T-cell (primary cell): ENCODE results near the gene CDKL1. TPM values are rescaled to one million over a fixed set of nuclear protein-coding genes. Genes with fewer than 3 reads are reported as not detected.
"Not testable (repeated sequence)": the region's sequence is repeated elsewhere in the genome, so short reads cannot be mapped to it uniquely, and the experiment has no call there.

Source experiments
- ATAC-seq, 4 experiments: fragments of 200-7000 bp in 3 of 4; fragments of 150-1000 bp in 1 of 4; cut with Tn5 transposase; replicated peaks in 1 of 4; 1 replicate in 3 of 4; 2 replicates in 1 of 4; pipeline ENCODE4 v1.10.0; 2021; ENCODE audit warnings: moderate library complexity in 3 of 4, mild to moderate bottlenecking in 2 of 4, moderate number of reproducible peaks in 1 of 4
- CTCF ChIA-PET, 2 donors: fragments of 300-600 bp; sonication (Branson Sonifier 250); formaldehyde crosslinking; loops; one replicate each; lab custom pipeline; 2022; ENCODE audit warnings: antibody characterized with exemption in 2 of 2; lab: Charles Lee
- POLR2A ChIA-PET, 2 donors: fragments of 300-600 bp; sonication (Branson Sonifier 250); formaldehyde crosslinking; loops; one replicate each; lab custom pipeline; 2022; ENCODE audit warnings: antibody characterized with exemption in 2 of 2; lab: Charles Lee
- DNase-seq, 35 experiments: peaks; one replicate each; pipeline versions ENCODE4 v3.0.0 to v3.0.0-alpha.2; 2013 to 2023
- H3K27ac ChIP-seq: one replicate; pipeline ENCODE4 v1.5.1; 2013; ENCODE audit warnings: low read length
- H3K27me3 ChIP-seq, 2 experiments: replicated peaks in 1 of 2; 1 replicate in 1 of 2; 2 replicates in 1 of 2; pipeline versions ENCODE4 v1.6.1 to v1.7.0; 2013; ENCODE audit warnings: low read length in 1 of 2, mixed read lengths in 1 of 2; ENCODE audit not compliant: control insufficient read depth in 2 of 2, insufficient read depth in 2 of 2; ENCODE audit errors: extremely low read depth in 1 of 2
- H3K36me3 ChIP-seq, 2 donors: 1 replicate in 1 of 2; 2 replicates in 1 of 2; pipeline versions ENCODE4 v1.6.1 to v1.7.0; 2013; ENCODE audit warnings: low read length in 1 of 2; ENCODE audit not compliant: control insufficient read depth in 2 of 2, insufficient read depth in 1 of 2; ENCODE audit errors: extremely low read depth in 1 of 2
- H3K4me1 ChIP-seq, 2 experiments: 1 replicate in 1 of 2; 2 replicates in 1 of 2; pipeline versions ENCODE4 v1.6.1 to v1.7.0; 2013; ENCODE audit warnings: low read length in 2 of 2, mixed read lengths in 1 of 2; ENCODE audit not compliant: insufficient read depth in 2 of 2, control insufficient read depth in 1 of 2; ENCODE audit errors: extremely low read depth in 1 of 2
- H3K4me3 ChIP-seq, 2 donors: 1 replicate in 1 of 2; 2 replicates in 1 of 2; pipeline versions ENCODE4 v1.5.1 to v1.7.0; 2013; ENCODE audit warnings: mild to moderate bottlenecking in 2 of 2, low read length in 1 of 2, moderate library complexity in 1 of 2; ENCODE audit not compliant: control insufficient read depth in 1 of 2; ENCODE audit errors: extremely low read depth in 1 of 2
- H3K9me3 ChIP-seq: 2 replicates; pipeline ENCODE4 v1.7.0; 2013
- H3K27ac Mint-ChIP-seq, 2 donors: one replicate each; pipeline ENCODE4 v1.8.0; 2020 to 2021; ENCODE audit warnings: mild to moderate bottlenecking in 2 of 2, mixed read lengths in 2 of 2
- H3K27me3 Mint-ChIP-seq, 2 donors: one replicate each; pipeline ENCODE4 v1.8.0; 2021 to 2022; ENCODE audit warnings: mixed read lengths in 2 of 2
- H3K36me3 Mint-ChIP-seq: one replicate; pipeline ENCODE4 v1.8.0; 2021; ENCODE audit warnings: mixed read lengths
- H3K4me1 Mint-ChIP-seq, 3 donors: one replicate each; pipeline ENCODE4 v1.8.0; 2020 to 2022; ENCODE audit warnings: mixed read lengths in 3 of 3, mild to moderate bottlenecking in 1 of 3
- H3K4me3 Mint-ChIP-seq, 3 donors: one replicate each; pipeline ENCODE4 v1.8.0; 2020 to 2022; ENCODE audit warnings: mild to moderate bottlenecking in 3 of 3, mixed read lengths in 3 of 3, moderate library complexity in 3 of 3
- H3K9me3 Mint-ChIP-seq, 3 donors: one replicate each; pipeline ENCODE4 v1.8.0; 2020 to 2022; ENCODE audit warnings: mixed read lengths in 3 of 3
- WGBS: methylation state at CpG from one replicate; pipeline ENCODE4 v1.1.5; 2013; ENCODE audit warnings: missing lambda C conversion rate; ENCODE audit not compliant: insufficient coverage; 5-methylcytosine and 5-hydroxymethylcytosine counted together
- total RNA-seq, 35 experiments: library from RNA in 6 of 35; stranded (reverse) in 6 of 35; fragments of 120-200 nt in 1 of 35; gene quantifications; one replicate each; pipeline versions ENCODE4 v1.2.1 to v1.2.4 and lab custom pipeline; 2013 to 2026

CDKL1 gene
- total RNA-seq, 5 donors from 2014 or later (not counting 1 experiment from before 2014, with no cell fraction given): 4.6 to 7.7 (median 5.8) TPM

DNA sequence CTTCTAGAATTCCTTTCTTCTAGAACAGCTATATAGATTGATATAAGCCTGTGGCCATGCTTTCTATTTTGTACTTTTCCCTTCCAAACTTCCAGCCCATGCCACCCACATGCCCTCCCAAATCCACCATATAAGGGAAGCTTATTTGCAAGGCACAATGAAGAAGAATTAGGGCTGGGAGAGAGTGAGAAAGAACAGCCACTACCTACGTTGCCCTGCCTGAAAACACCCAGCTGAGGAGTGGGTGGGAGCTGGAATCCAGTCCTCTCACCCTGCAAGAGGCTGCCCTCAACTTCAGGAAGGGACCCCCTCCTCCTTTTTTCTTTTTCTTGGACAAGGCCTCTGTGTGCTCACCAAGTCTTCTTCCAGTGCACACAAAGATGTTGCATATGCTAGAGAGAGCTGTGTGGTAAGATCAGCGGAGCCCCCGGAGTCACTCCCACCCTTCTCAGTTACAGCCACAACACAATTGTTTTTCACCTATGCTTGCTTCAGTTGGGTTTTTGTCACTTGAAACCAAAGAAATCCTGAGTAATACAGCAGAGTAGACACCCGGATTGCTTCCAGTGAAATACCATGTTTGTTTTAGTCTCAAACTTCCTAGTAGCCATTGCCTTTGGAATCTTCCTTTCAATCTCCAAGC, 38.8 kb downstream of the CDKL1 start:
- peaks cover 14 to 17% (median 17%) of the 10 kb centered on the region in 3 donors for H3K4me1 Mint-ChIP-seq
- no peaks in the 10 kb centered on the region for H3K27me3 Mint-ChIP-seq
- no peak overlapping the region for H3K27ac Mint-ChIP-seq
- H3K4me3 Mint-ChIP-seq: no peak overlapping the region
- CTCF ChIA-PET: no interaction called here
- H3K9me3 Mint-ChIP-seq: no peaks in the 10 kb centered on the region
- Histone ChIP-seq H3K27me3 (no peaks in the 10 kb centered on the region), H3K36me3 (peaks cover 0 to 22% of the 10 kb centered on the region in 2 donors), H3K9me3 (no peaks in the 10 kb centered on the region), H3K4me1 (peaks cover 0 to 3% of the 10 kb centered on the region in 2 experiments), H3K4me3 (no peak overlapping the region), H3K27ac (no peak overlapping the region)
- WGBS: 83% methylated on average over 1 of the region's 4 CpGs
- no peak for ATAC-seq
- POLR2A ChIA-PET: no interaction called here
- peaks cover 49% of the 10 kb centered on the region for H3K36me3 Mint-ChIP-seq
- no peak for DNase-seq

- POLR2A ChIA-PET: no interaction called here
- peaks cover 46% of the 10 kb centered on the region for H3K36me3 Mint-ChIP-seq
- no peak overlapping the region for H3K27ac Mint-ChIP-seq
- DNase-seq: no peak
- H3K4me1 Mint-ChIP-seq: peaks cover 7 to 11% (median 10%) of the 10 kb centered on the region in 3 donors
- H3K27me3 Mint-ChIP-seq: no peaks in the 10 kb centered on the region
- Histone ChIP-seq H3K27ac (no peak overlapping the region), H3K9me3 (no peaks in the 10 kb centered on the region), H3K27me3 (no peaks in the 10 kb centered on the region), H3K36me3 (peaks cover 0 to 22% of the 10 kb centered on the region in 2 donors), H3K4me3 (no peak overlapping the region), H3K4me1 (no peaks in the 10 kb centered on the region)
- CTCF ChIA-PET: no interaction called here
- H3K4me3 Mint-ChIP-seq: no peak overlapping the region
- no peak for ATAC-seq
- WGBS: no CpG with 5 or more reads among the region's 6 CpGs
- no peaks in the 10 kb centered on the region for H3K9me3 Mint-ChIP-seq
Observed at GRCh38 chr14:50357124-50357523, 39.6 kb downstream of the CDKL1 start.

- H3K4me1 ChIP-seq, H3K9me3 ChIP-seq, H3K27me3 Mint-ChIP-seq, H3K27ac Mint-ChIP-seq, H3K9me3 Mint-ChIP-seq, H3K27me3 ChIP-seq, H3K4me3 ChIP-seq, ATAC-seq, H3K27ac ChIP-seq, DNase-seq, POLR2A ChIA-PET, H3K4me3 Mint-ChIP-seq: not testable (repeated sequence)
- H3K36me3 ChIP-seq: peaks cover 0 to 22% of the 10 kb centered on the region in 2 donors
- H3K4me1 Mint-ChIP-seq: peaks cover 7 to 11% (median 8%) of the 10 kb centered on the region in 3 donors
- peaks cover 46% of the 10 kb centered on the region for H3K36me3 Mint-ChIP-seq
- no CpG with 5 or more reads among the region's 3 CpGs for WGBS
- CTCF ChIA-PET: interaction anchor here in 1 of 2 donors (0.9 kb wide), 1 partner anchor 19 kb away, joined by 4 read pairs; no protein-coding TSS in a partner anchor
Observed at GRCh38 chr14:50356283-50356682, 40.4 kb downstream of the CDKL1 start.

DNA sequence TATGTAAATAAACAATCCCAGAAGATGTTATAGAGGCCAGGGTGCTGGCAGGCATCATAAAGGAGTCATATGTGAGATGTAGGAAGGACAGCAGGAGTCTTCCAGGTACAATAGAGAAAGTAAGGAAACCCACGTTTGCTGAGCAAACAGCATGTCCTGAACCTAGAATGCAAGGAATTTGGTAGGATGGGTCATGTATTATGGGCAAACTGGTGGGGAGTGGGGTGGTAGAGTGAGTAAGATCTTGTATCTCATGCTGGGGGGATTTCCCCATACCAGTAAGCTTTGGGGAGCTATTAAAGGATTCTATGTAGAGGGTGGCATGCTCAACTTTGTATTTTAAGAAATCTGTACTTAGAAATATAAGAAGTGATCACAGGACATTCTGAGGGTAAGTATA, 41.0 kb downstream of the CDKL1 start:
- H3K27me3 Mint-ChIP-seq: no peaks in the 10 kb centered on the region
- POLR2A ChIA-PET: no interaction called here
- Histone ChIP-seq H3K27ac (no peak overlapping the region), H3K36me3 (peaks cover 0 to 22% of the 10 kb centered on the region in 2 donors), H3K4me1 (no peaks in the 10 kb centered on the region), H3K27me3 (no peaks in the 10 kb centered on the region), H3K4me3 (no peak overlapping the region), H3K9me3 (no peaks in the 10 kb centered on the region)
- peaks cover 49% of the 10 kb centered on the region for H3K36me3 Mint-ChIP-seq
- no peak overlapping the region for H3K27ac Mint-ChIP-seq
- no peaks in the 10 kb centered on the region for H3K9me3 Mint-ChIP-seq
- DNase-seq (no peak), ATAC-seq (no peak)
- WGBS: 100% methylated on average over 1 of the region's 1 CpG
- peaks cover 4 to 7% (median 7%) of the 10 kb centered on the region in 3 donors for H3K4me1 Mint-ChIP-seq
- no peak overlapping the region for H3K4me3 Mint-ChIP-seq
- CTCF ChIA-PET: interaction anchor here in 1 of 2 donors (0.9 kb wide), 1 partner anchor 19 kb away, joined by 4 read pairs; no protein-coding TSS in a partner anchor

DNA sequence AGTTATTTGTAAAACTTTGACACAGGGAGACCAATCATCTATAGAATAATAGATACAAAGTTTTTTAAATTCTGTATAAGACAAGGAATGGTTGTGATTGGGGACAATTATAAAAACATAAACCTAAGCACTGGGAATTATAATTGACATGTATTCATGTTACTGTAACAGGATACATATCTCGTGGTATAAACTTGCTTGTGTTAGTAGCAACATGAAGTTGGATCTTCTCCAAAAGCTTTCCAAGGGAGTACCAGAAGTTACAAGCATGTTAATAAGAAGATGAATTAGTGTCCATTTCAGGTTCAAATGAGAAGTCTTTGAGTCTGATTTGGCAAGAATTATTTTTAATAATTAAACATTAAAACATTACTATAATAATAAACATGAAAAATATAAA, 42.2 kb downstream of the CDKL1 start:
- 67% methylated on average over 1 of the region's 1 CpG for WGBS
- Histone ChIP-seq H3K4me1 (no peaks in the 10 kb centered on the region), H3K4me3 (no peak overlapping the region), H3K27me3 (no peaks in the 10 kb centered on the region), H3K36me3 (peaks cover 0 to 22% of the 10 kb centered on the region in 2 donors), H3K27ac (no peak overlapping the region), H3K9me3 (no peaks in the 10 kb centered on the region)
- CTCF ChIA-PET: interaction anchor here in 1 of 2 donors (0.5 kb wide), 1 partner anchor 440 kb away, joined by 4 read pairs; no protein-coding TSS in a partner anchor
- ATAC-seq (no peak), DNase-seq (no peak)
- Mint-ChIP-seq H3K4me3 (no peak overlapping the region), H3K27me3 (no peaks in the 10 kb centered on the region), H3K27ac (no peak overlapping the region), H3K9me3 (no peaks in the 10 kb centered on the region), H3K36me3 (peaks cover 49% of the 10 kb centered on the region), H3K4me1 (peaks cover 0 to 3% (median 0%) of the 10 kb centered on the region in 3 donors)
- POLR2A ChIA-PET: no interaction called here

DNA sequence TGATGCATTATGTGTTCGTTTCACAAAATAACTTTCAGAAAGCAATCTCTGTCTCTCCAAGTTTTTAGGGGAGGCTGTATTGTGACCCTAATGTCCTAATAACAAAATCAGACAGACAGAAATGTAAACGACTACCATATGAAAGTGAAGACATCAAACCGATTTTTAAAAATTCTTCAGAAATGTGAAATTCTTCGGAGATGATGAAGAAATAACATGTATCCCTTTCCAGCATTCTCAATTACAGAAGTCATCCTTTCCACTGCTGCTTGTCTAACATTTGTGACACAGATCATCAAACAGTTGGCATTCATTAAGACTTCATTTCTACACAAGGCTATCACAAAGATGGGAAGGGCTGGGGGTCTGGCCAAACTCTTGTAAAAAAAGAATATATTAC, 43.6 kb downstream of the CDKL1 start:
- Histone ChIP-seq H3K27me3 (no peaks in the 10 kb centered on the region), H3K4me1 (no peaks in the 10 kb centered on the region), H3K9me3 (no peaks in the 10 kb centered on the region), H3K4me3 (no peak overlapping the region), H3K27ac (no peak overlapping the region), H3K36me3 (peaks cover 0 to 20% of the 10 kb centered on the region in 2 donors)
- H3K36me3 Mint-ChIP-seq: peaks cover 44% of the 10 kb centered on the region
- no peak overlapping the region for H3K4me3 Mint-ChIP-seq
- H3K27ac Mint-ChIP-seq: no peak overlapping the region
- peaks cover 0 to 3% (median 0%) of the 10 kb centered on the region in 3 donors for H3K4me1 Mint-ChIP-seq
- no peaks in the 10 kb centered on the region for H3K27me3 Mint-ChIP-seq
- ChIA-PET POLR2A (no interaction called here), CTCF (interaction anchor here in 1 of 2 donors (0.6 kb wide), 1 partner anchor 618 kb away, joined by 3 read pairs; no protein-coding TSS in a partner anchor)
- no CpG with 5 or more reads among the region's 4 CpGs for WGBS
- DNase-seq (no peak), ATAC-seq (no peak)
- H3K9me3 Mint-ChIP-seq: no peaks in the 10 kb centered on the region
